GM12892 (cell line): Measurements from ENCODE around the gene TRRAP.

Experiments used
- POLR2A ChIP-seq: IDR thresholded peaks from 2 replicates; pipeline ENCODE4 v1.6.1; 2011; ENCODE audit warnings: low read depth, low read length, control low read depth
- POLR2AphosphoS5 ChIP-seq: IDR thresholded peaks from 2 replicates; pipeline ENCODE4 v1.6.1; 2011; ENCODE audit warnings: low read depth, low read length, control low read depth
- TAF1 ChIP-seq: IDR thresholded peaks from 2 replicates; pipeline ENCODE4 v1.6.1; 2011; ENCODE audit warnings: low read depth, mild to moderate bottlenecking, control low read depth, low read length, borderline replicate concordance

- TF ChIP-seq POLR2AphosphoS5 (no peak), POLR2A (no peak), TAF1 (no peak)
Measured at GRCh38 chr7:98991141-98991540, 112.8 kb downstream of the TRRAP start.
